ENCODE data around the gene ACE. TPM values are rescaled to one million over a fixed set of nuclear protein-coding genes. Genes with fewer than 3 reads are reported as not detected.

ACE gene
- total RNA-seq, 3 donors from 2014 or later (not counting 1 experiment from before 2014, with no cell fraction given) = 0.86 to 1.2 (median 1.0) TPM

- Mint-ChIP-seq H3K9me3 (no peaks in the 10 kb centered on the region), H3K4me1 (peaks cover 22 to 48% of the 10 kb centered on the region in 2 donors), H3K36me3 (no peaks in the 10 kb centered on the region), H3K27me3 (ENCODE audit: low read depth in 2 of 2) (no peaks in the 10 kb centered on the region), H3K27ac (no peak overlapping the region), H3K4me3 (no peak overlapping the region)
- Histone ChIP-seq H3K4me1 (ENCODE audit: control insufficient read depth, insufficient read depth, low read length) (peaks cover 69% of the 10 kb centered on the region), H3K9me3 (ENCODE audit: control insufficient read depth, insufficient read depth, low read length) (no peaks in the 10 kb centered on the region), H3K4me3 (ENCODE audit: low read length) (no peak overlapping the region), H3K27ac (ENCODE audit: low read length) (no peak overlapping the region), H3K27me3 (ENCODE audit: control insufficient read depth, insufficient read depth, low read length) (no peaks in the 10 kb centered on the region), H3K36me3 (ENCODE audit: control insufficient read depth, insufficient read depth, low read length) (peaks cover 3% of the 10 kb centered on the region)
- ATAC-seq = no peak
- DNase-seq = no peak
- intact Hi-C loops (cut with micrococcal nuclease) = no loop called here
- no peak for TF ChIP-seq CTCF (IDR thresholded peaks at IDR 0.05)
- WGBS (ENCODE audit: insufficient coverage) = 86% methylated on average over 29 of the region's 29 CpGs
Measured at GRCh38 chr17:63435681-63436522, 41.0 kb upstream of the ACE start.

- no peak for TF ChIP-seq CTCF (IDR thresholded peaks at IDR 0.05)
- Histone ChIP-seq H3K27me3 (ENCODE audit: control insufficient read depth, insufficient read depth, low read length) (no peaks in the 10 kb centered on the region), H3K36me3 (ENCODE audit: control insufficient read depth, insufficient read depth, low read length) (peaks cover 3% of the 10 kb centered on the region), H3K4me1 (ENCODE audit: control insufficient read depth, insufficient read depth, low read length) (peaks cover 72% of the 10 kb centered on the region), H3K9me3 (ENCODE audit: control insufficient read depth, insufficient read depth, low read length) (no peaks in the 10 kb centered on the region), H3K27ac (ENCODE audit: low read length) (no peak overlapping the region), H3K4me3 (ENCODE audit: low read length) (no peak overlapping the region)
- no peak for ATAC-seq
- H3K27ac Mint-ChIP-seq = no peak overlapping the region
- DNase-seq = no peak
- no peak overlapping the region for H3K4me3 Mint-ChIP-seq
- peaks cover 26 to 52% of the 10 kb centered on the region in 2 donors for H3K4me1 Mint-ChIP-seq
- WGBS (ENCODE audit: insufficient coverage) = 96% methylated on average over 17 of the region's 17 CpGs
- H3K27me3 Mint-ChIP-seq (ENCODE audit: low read depth in 2 of 2) = no peaks in the 10 kb centered on the region
- intact Hi-C loops (cut with micrococcal nuclease) = no loop called here
- no peaks in the 10 kb centered on the region for H3K9me3 Mint-ChIP-seq
- H3K36me3 Mint-ChIP-seq = no peaks in the 10 kb centered on the region
Measured at GRCh38 chr17:63436523-63437110, 40.2 kb upstream of the ACE start.

- H3K36me3 ChIP-seq (ENCODE audit: control insufficient read depth, insufficient read depth, low read length) = peaks cover 3% of the 10 kb centered on the region
- H3K27me3 Mint-ChIP-seq (ENCODE audit: low read depth in 2 of 2) = no peaks in the 10 kb centered on the region
- peak overlapping the region in 1 of 2 donors; percentile 95 for H3K27ac Mint-ChIP-seq
- no peak for DNase-seq
- H3K4me3 Mint-ChIP-seq = no peak overlapping the region
- H3K4me3 ChIP-seq (ENCODE audit: low read length) = no peak overlapping the region
- 94% methylated on average over 52 of the region's 55 CpGs for WGBS (ENCODE audit: insufficient coverage)
- no peaks in the 10 kb centered on the region for H3K27me3 ChIP-seq (ENCODE audit: control insufficient read depth, insufficient read depth, low read length)
- H3K4me1 ChIP-seq (ENCODE audit: control insufficient read depth, insufficient read depth, low read length) = peaks cover 72% of the 10 kb centered on the region
- no peak for ATAC-seq
- H3K4me1 Mint-ChIP-seq = peaks cover 26 to 55% of the 10 kb centered on the region in 2 donors
- TF ChIP-seq CTCF (IDR thresholded peaks at IDR 0.05) = no peak
- no peaks in the 10 kb centered on the region for H3K9me3 ChIP-seq (ENCODE audit: control insufficient read depth, insufficient read depth, low read length)
- no peaks in the 10 kb centered on the region for H3K36me3 Mint-ChIP-seq
- no peaks in the 10 kb centered on the region for H3K9me3 Mint-ChIP-seq
- intact Hi-C loops (cut with micrococcal nuclease) = no loop called here
- H3K27ac ChIP-seq (ENCODE audit: low read length) = no peak overlapping the region
Measured at GRCh38 chr17:63437287-63438091, 39.4 kb upstream of the ACE start.

All from natural killer cell (primary cell).